Measurements from ENCODE around the gene RAET1G.
"Not testable (repeated sequence)": the region's sequence is repeated elsewhere in the genome, so short reads cannot be mapped to it uniquely, and the experiment has no call there.

Gene RAET1G

GRCh38 chr6:149910721-149911151 lies 12.2 kb downstream of the RAET1G start:
- no peak overlapping the region for H3K4me3 ChIP-seq (ENCODE audit: control insufficient read depth, low read depth, low read length)
- DNase-seq (ENCODE audit: low read depth), result no peak
- no peak for TF ChIP-seq CTCF (conservative IDR thresholded peaks at IDR 0.05; ENCODE audit: control insufficient read depth, insufficient read depth, low read depth, low read length)

GRCh38 chr6:149909701-149910470 lies 13.0 kb downstream of the RAET1G start:
- DNase-seq (ENCODE audit: low read depth), result no peak
- TF ChIP-seq CTCF (conservative IDR thresholded peaks at IDR 0.05; ENCODE audit: control insufficient read depth, insufficient read depth, low read depth, low read length), result no peak
- no peak overlapping the region for H3K4me3 ChIP-seq (ENCODE audit: control insufficient read depth, low read depth, low read length)

GRCh38 chr6:149908480-149908879 lies 14.4 kb downstream of the RAET1G start:
- H3K4me3 ChIP-seq (ENCODE audit: control insufficient read depth, low read depth, low read length), result not testable (repeated sequence)

GRCh38 chr6:149907317-149907716 lies 15.6 kb downstream of the RAET1G start:
- DNase-seq (ENCODE audit: low read depth), result no peak
- no peak for TF ChIP-seq CTCF (conservative IDR thresholded peaks at IDR 0.05; ENCODE audit: control insufficient read depth, insufficient read depth, low read depth, low read length)
- no peak overlapping the region for H3K4me3 ChIP-seq (ENCODE audit: control insufficient read depth, low read depth, low read length)

More at GRCh38 chr6:149908480-149908879, 14.4 kb downstream of the RAET1G start:
- not testable (repeated sequence) for DNase-seq (ENCODE audit: low read depth)

GRCh38 chr6:149906405-149906804 lies 16.5 kb downstream of the RAET1G start:
- DNase-seq (ENCODE audit: low read depth), result no peak
- H3K4me3 ChIP-seq (ENCODE audit: control insufficient read depth, low read depth, low read length), result no peak overlapping the region
- TF ChIP-seq CTCF (conservative IDR thresholded peaks at IDR 0.05; ENCODE audit: control insufficient read depth, insufficient read depth, low read depth, low read length), result no peak

GRCh38 chr6:149905911-149906371 lies 17.0 kb downstream of the RAET1G start:
- no peak overlapping the region for H3K4me3 ChIP-seq (ENCODE audit: control insufficient read depth, low read depth, low read length)
- no peak for TF ChIP-seq CTCF (conservative IDR thresholded peaks at IDR 0.05; ENCODE audit: control insufficient read depth, insufficient read depth, low read depth, low read length)
- no peak for DNase-seq (ENCODE audit: low read depth)

GRCh38 chr6:149905371-149905910 lies 17.5 kb downstream of the RAET1G start:
- no peak overlapping the region for H3K4me3 ChIP-seq (ENCODE audit: control insufficient read depth, low read depth, low read length)
- DNase-seq (ENCODE audit: low read depth), result no peak
- no peak for TF ChIP-seq CTCF (conservative IDR thresholded peaks at IDR 0.05; ENCODE audit: control insufficient read depth, insufficient read depth, low read depth, low read length)
